Thyroid gland (tissue), 4 donors: Measurements from ENCODE around the gene PREP. TPM values are rescaled to one million over a fixed set of nuclear protein-coding genes. Genes with fewer than 3 reads are reported as not detected.

Experiments used
- DNase-seq, 2 donors: peaks; one replicate each; pipeline ENCODE4 v3.0.0-alpha.2; 2019
- H3K27ac ChIP-seq, 3 donors: fragments of 200-600 bp; sonication (generic); 1 replicate in 2 of 3; 2 replicates in 1 of 3; pipeline ENCODE4 v1.5.1; 2016 to 2019; ENCODE audit warnings: mild to moderate bottlenecking in 1 of 3, moderate library complexity in 1 of 3
- H3K27me3 ChIP-seq: fragments of 200-600 bp; sonication (generic); one replicate; pipeline ENCODE4 v1.5.1; 2019
- H3K36me3 ChIP-seq, 2 donors: fragments of 200-600 bp; sonication (generic); one replicate each; pipeline ENCODE4 v1.5.1; 2016 to 2019
- H3K4me1 ChIP-seq, 2 donors: fragments of 200-600 bp; sonication (generic); one replicate each; pipeline ENCODE4 v1.5.1; 2017 to 2019
- H3K4me3 ChIP-seq, 3 donors: fragments of 200-600 bp; sonication (generic); replicated peaks in 1 of 3; 1 replicate in 2 of 3; 2 replicates in 1 of 3; pipeline ENCODE4 v1.5.1; 2016; ENCODE audit warnings: mild to moderate bottlenecking in 1 of 3
- H3K9me3 ChIP-seq: fragments of 200-600 bp; sonication (generic); one replicate; pipeline ENCODE4 v1.5.1; 2017
- CTCF ChIP-seq, 6 experiments: fragments of 200-600 bp in 3 of 6; fragments of 450-650 bp in 3 of 6; sonication (generic) in 3 of 6; IDR thresholded peaks; one replicate each; pipeline ENCODE4 v1.5.1; 2016 to 2019; ENCODE audit warnings: antibody characterized with exemption in 6 of 6, mild to moderate bottlenecking in 2 of 6, inconsistent platforms in 1 of 6, moderate library complexity in 1 of 6
- POLR2A ChIP-seq, 2 donors: fragments of 450-650 bp; IDR thresholded peaks; one replicate each; pipeline ENCODE4 v1.6.1; 2017; ENCODE audit warnings: antibody characterized with exemption in 2 of 2, mild to moderate bottlenecking in 2 of 2, moderate library complexity in 1 of 2
- WGBS, 2 donors: methylation state at CpG; one replicate each; pipeline ENCODE4 v1.1.5; 2017; 5-methylcytosine and 5-hydroxymethylcytosine counted together
- intact Hi-C: fragments of 100-400 bp; cut with DNase I; formaldehyde crosslinking; loops from one replicate; pipeline ENCODE4 v1.15.1; 2023
- total RNA-seq, 4 donors: library from RNA; depleted of rRNA; stranded (reverse); fragments of >200 nt; gene quantifications; one replicate each; pipeline ENCODE4 v1.2.3, GENCODE V29; 2016

The PREP gene
- total RNA-seq, 4 donors from 2014 or later: 13.7 to 21.7 (median 16.6) TPM

- WGBS, 2 donors: 86 to 89% methylated on average over 5 of the region's 5 CpGs
- H3K4me3 ChIP-seq: no peak overlapping the region
- no peak overlapping the region for H3K27ac ChIP-seq
- no peak for DNase-seq
- intact Hi-C loops: no loop called here
- no peak for TF ChIP-seq CTCF (IDR thresholded peaks at IDR 0.05)
- TF ChIP-seq POLR2A (IDR thresholded peaks at IDR 0.05): no peak
- no peaks in the 10 kb centered on the region for H3K4me1 ChIP-seq
- H3K27me3 ChIP-seq: no peaks in the 10 kb centered on the region
- no peaks in the 10 kb centered on the region for H3K36me3 ChIP-seq
- no peaks in the 10 kb centered on the region for H3K9me3 ChIP-seq
These were observed 94.0 kb downstream of the PREP start for GRCh38 chr6:105308840-105309239.

GRCh38 chr6:105305521-105305920 lies 97.4 kb downstream of the PREP start:
- TF ChIP-seq POLR2A (IDR thresholded peaks at IDR 0.05): no peak
- TF ChIP-seq CTCF (IDR thresholded peaks at IDR 0.05): no peak
- Histone ChIP-seq H3K27me3 (no peaks in the 10 kb centered on the region), H3K9me3 (no peaks in the 10 kb centered on the region), H3K4me3 (no peak overlapping the region), H3K4me1 (no peaks in the 10 kb centered on the region), H3K36me3 (no peaks in the 10 kb centered on the region), H3K27ac (no peak overlapping the region)
- intact Hi-C loops: no loop called here
- DNase-seq: no peak
- WGBS, 2 donors: 100% methylated on average over 1 of the region's 1 CpG

- Histone ChIP-seq H3K9me3 (no peaks in the 10 kb centered on the region), H3K36me3 (no peaks in the 10 kb centered on the region), H3K4me3 (no peak overlapping the region), H3K4me1 (no peaks in the 10 kb centered on the region), H3K27me3 (no peaks in the 10 kb centered on the region), H3K27ac (no peak overlapping the region)
- intact Hi-C loops: no loop called here
- no peak for DNase-seq
- no peak for TF ChIP-seq CTCF (IDR thresholded peaks at IDR 0.05)
- no peak for TF ChIP-seq POLR2A (IDR thresholded peaks at IDR 0.05)
These were observed 98.1 kb downstream of the PREP start for GRCh38 chr6:105304825-105305224.

GRCh38 chr6:105304366-105304765 lies 98.5 kb downstream of the PREP start:
- Histone ChIP-seq H3K4me1 (no peaks in the 10 kb centered on the region), H3K9me3 (no peaks in the 10 kb centered on the region), H3K36me3 (no peaks in the 10 kb centered on the region), H3K27me3 (no peaks in the 10 kb centered on the region), H3K4me3 (no peak overlapping the region), H3K27ac (no peak overlapping the region)
- DNase-seq: no peak
- intact Hi-C loops: no loop called here
- WGBS, 2 donors: 96 to 98% methylated on average over 3 of the region's 3 CpGs
- TF ChIP-seq CTCF (IDR thresholded peaks at IDR 0.05) (no peak), POLR2A (IDR thresholded peaks at IDR 0.05) (no peak)

- no peaks in the 10 kb centered on the region for H3K4me1 ChIP-seq
- H3K9me3 ChIP-seq: no peaks in the 10 kb centered on the region
- H3K27ac ChIP-seq: no peak overlapping the region
- no peaks in the 10 kb centered on the region for H3K36me3 ChIP-seq
- no peak for DNase-seq
- H3K27me3 ChIP-seq: no peaks in the 10 kb centered on the region
- WGBS, 2 donors: 95 to 96% methylated on average over 16 of the region's 16 CpGs
- no peak overlapping the region for H3K4me3 ChIP-seq
- intact Hi-C loops: no loop called here
- no peak for TF ChIP-seq POLR2A (IDR thresholded peaks at IDR 0.05)
- no peak for TF ChIP-seq CTCF (IDR thresholded peaks at IDR 0.05)
These were observed 100.2 kb downstream of the PREP start for GRCh38 chr6:105302617-105303128.
